HFFc6 (cell line): ENCODE measurements around the gene DOP1B. TPM values are rescaled to one million over a fixed set of nuclear protein-coding genes. Genes with fewer than 3 reads are reported as not detected.

ENCODE experiments used
- DNase-seq: peaks from one replicate; pipeline ENCODE4 v3.0.0-alpha.2; 2018
- H3K27ac Mint-ChIP-seq: 2 replicates; pipeline ENCODE4 v1.8.0; 2020; ENCODE audit warnings: mild to moderate bottlenecking, mixed read lengths
- H3K27me3 Mint-ChIP-seq: 2 replicates; pipeline ENCODE4 v1.8.0; 2021; ENCODE audit warnings: mild to moderate bottlenecking, moderate library complexity, mixed read lengths; ENCODE audit not compliant: insufficient read depth
- H3K36me3 Mint-ChIP-seq: 2 replicates; pipeline ENCODE4 v1.8.0; 2021; ENCODE audit warnings: low read depth, mixed read lengths
- H3K4me1 Mint-ChIP-seq: 2 replicates; pipeline ENCODE4 v1.8.0; 2020; ENCODE audit warnings: low read depth, mixed read lengths
- H3K4me3 Mint-ChIP-seq: 2 replicates; pipeline ENCODE4 v1.8.0; 2020; ENCODE audit warnings: mild to moderate bottlenecking, moderate library complexity, mixed read lengths
- H3K9me3 Mint-ChIP-seq: 2 replicates; pipeline ENCODE4 v1.8.0; 2020; ENCODE audit warnings: mild to moderate bottlenecking, mixed read lengths
- total RNA-seq, 6 experiments: library from RNA; stranded (reverse); fragmentation: NEBNext Ultra II Directional; extraction: Animal tissue kit (Norgen Biotek cat#: 25700); gene quantifications; 2 replicates in 1 of 6; 3 replicates in 5 of 6; pipeline ENCODE4 v1.2.3, GENCODE V29; 2021
- TF ChIP-seq, protein P1 (sequence below): fragments of 200-600 bp; sonication (generic); IDR thresholded peaks from 2 replicates; pipeline ENCODE4 v1.5.0; 2021; ENCODE audit warnings: antibody characterized with exemption, mild to moderate bottlenecking

DOP1B gene
- total RNA-seq, 6 experiments from 2014 or later, result 13.2 to 19.4 (median 15.3) TPM

DNA sequence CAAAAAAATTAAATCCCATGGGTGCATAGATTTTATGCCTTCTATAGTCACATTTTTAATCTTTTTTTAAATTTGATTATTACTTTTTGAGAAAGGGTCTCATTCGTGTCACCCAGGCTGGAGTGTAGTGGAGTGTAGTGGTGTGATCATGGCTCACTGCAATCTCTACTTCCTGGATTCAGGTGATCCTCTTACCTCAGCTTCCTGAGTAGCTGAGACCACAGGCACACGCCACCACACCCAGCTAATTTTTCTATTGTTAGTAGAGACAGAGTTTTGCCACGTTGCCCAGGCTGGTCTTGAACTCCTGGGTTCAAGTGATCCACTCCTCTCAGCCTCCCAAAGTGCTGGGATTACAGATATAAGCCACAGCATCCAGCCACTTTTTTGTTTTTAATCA is 11.4 kb upstream of the DOP1B start:
- DNase-seq, result no peak
- H3K9me3 Mint-ChIP-seq, result no peaks in the 10 kb centered on the region
- no peak overlapping the region for H3K4me3 Mint-ChIP-seq
- H3K4me1 Mint-ChIP-seq, result peaks cover 18% of the 10 kb centered on the region
- TF ChIP-seq, protein P1, sequence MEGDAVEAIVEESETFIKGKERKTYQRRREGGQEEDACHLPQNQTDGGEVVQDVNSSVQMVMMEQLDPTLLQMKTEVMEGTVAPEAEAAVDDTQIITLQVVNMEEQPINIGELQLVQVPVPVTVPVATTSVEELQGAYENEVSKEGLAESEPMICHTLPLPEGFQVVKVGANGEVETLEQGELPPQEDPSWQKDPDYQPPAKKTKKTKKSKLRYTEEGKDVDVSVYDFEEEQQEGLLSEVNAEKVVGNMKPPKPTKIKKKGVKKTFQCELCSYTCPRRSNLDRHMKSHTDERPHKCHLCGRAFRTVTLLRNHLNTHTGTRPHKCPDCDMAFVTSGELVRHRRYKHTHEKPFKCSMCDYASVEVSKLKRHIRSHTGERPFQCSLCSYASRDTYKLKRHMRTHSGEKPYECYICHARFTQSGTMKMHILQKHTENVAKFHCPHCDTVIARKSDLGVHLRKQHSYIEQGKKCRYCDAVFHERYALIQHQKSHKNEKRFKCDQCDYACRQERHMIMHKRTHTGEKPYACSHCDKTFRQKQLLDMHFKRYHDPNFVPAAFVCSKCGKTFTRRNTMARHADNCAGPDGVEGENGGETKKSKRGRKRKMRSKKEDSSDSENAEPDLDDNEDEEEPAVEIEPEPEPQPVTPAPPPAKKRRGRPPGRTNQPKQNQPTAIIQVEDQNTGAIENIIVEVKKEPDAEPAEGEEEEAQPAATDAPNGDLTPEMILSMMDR, result no peak
- H3K36me3 Mint-ChIP-seq, result peaks cover 9% of the 10 kb centered on the region; the same call in 1 of the 2 replicates
- H3K27me3 Mint-ChIP-seq, result no peaks in the 10 kb centered on the region; the same call in 1 of the 2 replicates
- no peak overlapping the region for H3K27ac Mint-ChIP-seq

DNA sequence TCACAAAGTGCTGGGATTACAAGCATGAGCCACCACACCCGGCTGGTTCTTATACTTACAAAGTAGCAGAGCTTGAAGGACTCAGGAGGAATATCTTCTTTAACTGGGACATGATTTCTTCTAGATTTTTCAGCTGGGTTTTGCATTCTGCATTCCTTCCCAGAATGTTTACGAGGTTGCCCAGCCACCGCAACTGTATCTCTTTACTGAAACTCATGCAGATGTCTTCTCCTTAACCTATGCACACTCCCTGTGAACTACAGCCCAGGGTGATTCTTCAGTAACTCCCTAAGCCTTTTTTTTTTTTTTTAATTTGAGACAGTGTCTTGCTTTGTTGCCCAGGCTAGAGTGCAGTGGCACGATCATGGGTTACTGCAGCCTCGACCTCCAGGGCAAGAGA is 8.7 kb upstream of the DOP1B start:
- H3K27me3 Mint-ChIP-seq, result no peaks in the 10 kb centered on the region; the same call in 1 of the 2 replicates
- DNase-seq, result no peak
- peaks cover 15% of the 10 kb centered on the region for H3K4me1 Mint-ChIP-seq
- H3K36me3 Mint-ChIP-seq, result no peaks in the 10 kb centered on the region; the same call in 1 of the 2 replicates
- no peaks in the 10 kb centered on the region for H3K9me3 Mint-ChIP-seq
- TF ChIP-seq, protein P1, result no peak
- H3K4me3 Mint-ChIP-seq, result no peak overlapping the region
- no peak overlapping the region for H3K27ac Mint-ChIP-seq

DNA sequence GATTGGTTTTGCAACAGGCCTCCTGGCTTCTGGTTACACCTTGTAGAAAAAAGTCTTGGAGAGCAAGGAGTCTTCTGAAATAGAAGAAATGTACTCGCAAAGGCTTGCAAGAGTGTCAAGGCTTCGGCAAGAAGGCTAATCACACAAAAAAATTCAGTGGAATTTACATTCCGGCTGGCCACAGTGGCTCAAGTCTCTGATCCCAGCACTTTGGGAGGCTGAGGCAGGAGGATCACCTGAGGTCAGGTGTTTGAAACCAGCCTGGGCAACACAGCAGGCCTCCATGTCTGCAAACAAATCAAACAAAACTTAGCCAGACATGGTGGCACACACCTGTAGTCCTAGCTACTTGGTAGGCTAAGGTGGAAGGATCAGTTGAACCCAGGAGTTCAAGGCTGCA is 7.7 kb upstream of the DOP1B start:
- TF ChIP-seq, protein P1, result no peak
- no peak overlapping the region for H3K4me3 Mint-ChIP-seq
- peaks cover 15% of the 10 kb centered on the region for H3K4me1 Mint-ChIP-seq
- H3K27ac Mint-ChIP-seq, result no peak overlapping the region
- no peaks in the 10 kb centered on the region for H3K9me3 Mint-ChIP-seq
- H3K27me3 Mint-ChIP-seq, result no peaks in the 10 kb centered on the region; the same call in 1 of the 2 replicates
- no peaks in the 10 kb centered on the region; the same call in 1 of the 2 replicates for H3K36me3 Mint-ChIP-seq
- DNase-seq, result no peak

DNA sequence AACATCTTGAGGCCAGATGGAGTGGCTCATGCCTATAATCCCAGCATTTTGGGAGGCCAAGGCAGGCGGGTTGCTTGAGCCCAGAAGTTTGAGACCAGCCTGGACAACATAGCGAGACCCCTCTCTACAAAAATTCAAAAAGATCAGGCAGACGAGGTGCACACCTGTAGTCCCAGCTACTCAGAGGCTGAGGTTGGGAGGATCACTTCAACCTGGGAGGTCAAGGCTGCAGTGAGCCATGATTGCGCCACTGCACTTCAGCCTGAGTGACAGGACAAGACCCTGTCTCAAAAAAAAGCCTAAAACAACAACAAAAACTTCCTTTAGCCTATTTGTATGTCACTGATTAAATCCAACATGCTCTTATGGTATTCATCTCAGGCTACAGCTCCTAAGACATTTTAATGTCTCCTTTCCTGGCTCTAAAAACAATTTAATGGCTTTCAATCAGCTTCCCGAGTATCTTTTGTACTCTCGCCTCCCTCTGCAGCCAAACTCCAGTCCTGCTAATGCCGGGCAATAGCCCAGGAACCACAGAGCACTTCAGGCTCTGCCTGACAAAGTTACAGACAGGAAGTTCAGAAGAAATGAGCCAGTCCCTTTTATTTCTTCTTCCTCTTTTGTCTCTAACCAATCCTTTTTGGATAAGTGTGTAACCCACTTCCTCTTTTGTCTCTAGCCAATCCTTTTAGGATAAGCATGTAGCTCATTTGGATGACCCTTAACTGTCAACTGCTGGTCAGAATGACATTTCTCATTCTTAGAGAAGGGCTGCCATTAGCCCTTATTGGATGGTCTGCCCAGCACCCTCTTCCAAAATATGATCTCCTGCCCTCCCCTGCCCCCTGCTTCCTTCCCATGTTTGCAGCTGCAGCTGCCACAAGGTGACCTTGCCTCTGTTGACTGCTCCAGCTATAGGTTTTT is 6.6 kb upstream of the DOP1B start:
- TF ChIP-seq, protein P1, result no peak
- H3K36me3 Mint-ChIP-seq, result no peaks in the 10 kb centered on the region; the same call in 1 of the 2 replicates
- H3K4me3 Mint-ChIP-seq, result no peak overlapping the region; the same call in 1 of the 2 replicates
- H3K27me3 Mint-ChIP-seq, result no peaks in the 10 kb centered on the region; the same call in 1 of the 2 replicates
- H3K9me3 Mint-ChIP-seq, result no peaks in the 10 kb centered on the region
- peak overlapping the region; percentile 72 for H3K27ac Mint-ChIP-seq
- DNase-seq, result peak; percentile 48
- peaks cover 15% of the 10 kb centered on the region for H3K4me1 Mint-ChIP-seq

DNA sequence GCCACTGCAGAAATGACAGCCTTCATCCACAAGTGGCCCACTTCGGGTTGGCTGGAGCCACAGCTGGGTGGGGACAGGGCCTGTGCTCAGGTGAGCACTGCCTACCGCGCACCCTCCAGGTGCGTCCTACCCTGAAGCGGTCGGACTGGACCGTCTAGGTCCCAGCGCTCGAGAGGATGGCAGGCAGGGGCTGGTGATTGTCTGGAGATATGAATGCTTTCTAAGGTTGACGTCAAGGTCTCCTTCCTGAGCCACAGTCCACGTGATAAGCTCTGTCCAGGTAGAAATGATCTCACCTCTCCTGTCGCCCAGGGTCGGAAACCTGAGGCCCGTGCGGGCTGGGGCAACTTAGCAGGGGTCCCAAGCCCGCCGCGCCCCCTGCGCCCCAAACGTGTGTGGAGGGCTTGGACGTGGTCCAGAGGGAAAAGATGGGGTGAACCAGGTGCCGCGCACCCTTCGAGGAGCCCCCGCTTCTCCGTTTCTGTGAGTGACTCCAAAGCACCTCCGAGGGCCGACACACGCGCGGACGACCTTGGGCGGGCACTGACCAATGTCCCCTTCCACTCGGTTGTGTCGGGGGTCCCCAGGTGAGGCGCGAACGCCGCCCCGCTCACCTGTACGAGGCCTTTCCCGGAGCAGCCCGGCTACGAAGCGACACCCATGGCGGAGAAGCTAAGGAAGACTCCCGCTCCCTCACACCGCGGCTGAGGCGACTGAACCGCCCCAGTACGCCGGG is 853 bp upstream of the DOP1B start:
- Mint-ChIP-seq H3K27ac (no peak overlapping the region), H3K27me3 (no peaks in the 10 kb centered on the region; the same call in 1 of the 2 replicates), H3K4me3 (peak overlapping the region; percentile 86), H3K4me1 (peaks cover 15% of the 10 kb centered on the region), H3K36me3 (peaks cover 2% of the 10 kb centered on the region; the same call in 1 of the 2 replicates), H3K9me3 (no peaks in the 10 kb centered on the region)
- DNase-seq, result no peak
- TF ChIP-seq, protein P1, result no peak
